GM06990 (cell line): ENCODE measurements around the gene KRT28.

Experiments
- DNase-seq: peaks from one replicate; pipeline ENCODE4 v3.0.0-alpha.2; 2011; ENCODE audit not compliant: insufficient read length; ENCODE audit errors: extremely low read depth
- H3K27me3 ChIP-seq: replicated peaks from 2 replicates; pipeline ENCODE4 v1.6.0; 2011; ENCODE audit warnings: low read length; ENCODE audit not compliant: control insufficient read depth, insufficient read depth
- H3K36me3 ChIP-seq: 2 replicates; pipeline ENCODE4 v1.5.1; 2011; ENCODE audit warnings: low read length; ENCODE audit not compliant: control insufficient read depth, insufficient read depth
- H3K4me3 ChIP-seq: replicated peaks from 2 replicates; pipeline ENCODE4 v1.5.1; 2011; ENCODE audit warnings: low read depth, mild to moderate bottlenecking, control low read depth, low read length
- TF ChIP-seq, protein P1 (sequence below): IDR thresholded peaks from 2 replicates; pipeline ENCODE4 v1.5.1; 2011; ENCODE audit warnings: low read length, control low read depth, mild to moderate bottlenecking, inconsistent platforms; ENCODE audit not compliant: insufficient read depth, poor library complexity, severe bottlenecking

KRT28 gene

DNA sequence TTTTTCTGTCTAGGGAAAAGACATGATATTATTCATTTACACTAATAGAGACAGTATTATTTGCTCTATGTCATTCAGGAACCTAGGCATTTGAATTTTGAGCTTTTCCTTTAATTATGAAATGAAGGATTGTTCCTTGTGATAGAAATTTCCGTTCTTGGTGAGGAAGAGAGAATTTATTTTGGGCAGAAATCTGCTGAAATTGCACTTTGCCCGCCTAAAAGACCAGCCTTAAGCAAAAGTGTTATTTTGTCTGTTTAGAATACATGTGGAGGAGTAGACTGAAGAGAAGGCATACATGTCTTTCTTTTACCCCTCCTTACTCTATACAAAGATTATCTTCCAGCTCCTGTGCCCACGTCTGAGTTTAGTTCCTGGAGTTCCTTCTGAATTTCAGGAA lies 39.4 kb upstream of the KRT28 start:
- Histone ChIP-seq H3K4me3 (no peak overlapping the region), H3K36me3 (no peaks in the 10 kb centered on the region; the same call in 1 of the 2 replicates), H3K27me3 (no peaks in the 10 kb centered on the region)
- TF ChIP-seq, protein P1, sequence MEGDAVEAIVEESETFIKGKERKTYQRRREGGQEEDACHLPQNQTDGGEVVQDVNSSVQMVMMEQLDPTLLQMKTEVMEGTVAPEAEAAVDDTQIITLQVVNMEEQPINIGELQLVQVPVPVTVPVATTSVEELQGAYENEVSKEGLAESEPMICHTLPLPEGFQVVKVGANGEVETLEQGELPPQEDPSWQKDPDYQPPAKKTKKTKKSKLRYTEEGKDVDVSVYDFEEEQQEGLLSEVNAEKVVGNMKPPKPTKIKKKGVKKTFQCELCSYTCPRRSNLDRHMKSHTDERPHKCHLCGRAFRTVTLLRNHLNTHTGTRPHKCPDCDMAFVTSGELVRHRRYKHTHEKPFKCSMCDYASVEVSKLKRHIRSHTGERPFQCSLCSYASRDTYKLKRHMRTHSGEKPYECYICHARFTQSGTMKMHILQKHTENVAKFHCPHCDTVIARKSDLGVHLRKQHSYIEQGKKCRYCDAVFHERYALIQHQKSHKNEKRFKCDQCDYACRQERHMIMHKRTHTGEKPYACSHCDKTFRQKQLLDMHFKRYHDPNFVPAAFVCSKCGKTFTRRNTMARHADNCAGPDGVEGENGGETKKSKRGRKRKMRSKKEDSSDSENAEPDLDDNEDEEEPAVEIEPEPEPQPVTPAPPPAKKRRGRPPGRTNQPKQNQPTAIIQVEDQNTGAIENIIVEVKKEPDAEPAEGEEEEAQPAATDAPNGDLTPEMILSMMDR = no peak
- no peak for DNase-seq

DNA sequence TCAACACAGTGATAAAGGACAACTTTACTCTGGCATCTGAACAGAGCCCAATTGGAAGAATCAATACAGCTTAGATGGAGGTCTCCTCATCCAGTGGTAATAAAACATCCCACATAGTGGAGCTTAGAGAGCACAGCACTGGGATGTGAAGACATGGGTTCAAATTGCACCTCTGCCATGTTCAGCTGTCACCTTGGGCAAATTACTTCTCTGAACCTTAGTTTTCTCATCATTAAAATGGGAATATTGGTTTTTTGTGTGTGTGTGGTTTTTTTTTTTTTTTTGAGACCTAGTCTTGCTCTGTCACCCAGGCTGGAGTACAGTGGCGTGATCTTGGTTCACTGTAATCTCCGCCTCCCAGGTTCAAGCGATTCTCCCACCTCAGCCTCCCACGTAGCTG lies 36.3 kb upstream of the KRT28 start:
- no peaks in the 10 kb centered on the region for H3K27me3 ChIP-seq
- TF ChIP-seq, protein P1 = no peak

DNA sequence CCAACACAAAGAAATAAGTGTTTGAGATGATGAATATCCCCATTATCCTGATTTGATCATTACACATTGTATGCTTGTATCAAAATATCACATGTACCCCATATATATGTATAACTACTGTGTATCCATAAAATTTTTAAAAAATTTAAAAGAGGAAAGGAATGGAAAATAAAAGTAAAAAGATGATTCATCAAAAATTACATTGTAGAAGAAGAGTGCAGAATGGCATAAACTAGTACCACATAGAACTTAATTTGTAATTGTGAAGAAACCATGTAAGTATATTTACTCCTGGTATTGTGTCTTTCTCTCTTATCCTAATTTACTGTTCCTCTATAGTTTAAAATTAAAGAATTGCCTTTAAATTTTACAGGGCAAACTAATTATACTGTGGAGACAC lies 34.1 kb upstream of the KRT28 start:
- TF ChIP-seq, protein P1 = no peak
- Histone ChIP-seq H3K27me3 (no peaks in the 10 kb centered on the region), H3K4me3 (no peak overlapping the region), H3K36me3 (no peaks in the 10 kb centered on the region; the same call in 1 of the 2 replicates)
- no peak for DNase-seq

More for the DNA sequence above, 36.3 kb upstream of the KRT28 start:
- no peak for DNase-seq
- H3K36me3 ChIP-seq = no peaks in the 10 kb centered on the region; the same call in 1 of the 2 replicates
- H3K4me3 ChIP-seq = no peak overlapping the region

DNA sequence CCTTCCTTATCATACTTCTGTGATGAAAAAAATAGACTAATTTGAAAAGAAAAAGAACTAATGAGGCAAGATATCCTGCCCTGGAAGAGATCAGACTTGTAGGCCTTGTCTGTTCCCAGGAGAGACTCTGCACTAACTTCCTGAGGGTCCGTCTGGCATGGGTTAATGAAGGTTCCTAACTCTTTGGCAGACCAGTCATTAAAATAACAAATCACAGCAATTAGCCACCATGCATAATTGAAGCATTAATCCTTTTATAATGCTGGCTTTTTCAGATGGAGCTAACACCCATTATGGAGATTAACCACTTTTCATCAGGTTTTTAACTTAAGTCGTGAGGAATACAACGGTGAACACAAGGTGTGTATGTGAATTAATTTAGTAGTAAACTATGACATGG lies 33.1 kb upstream of the KRT28 start:
- no peaks in the 10 kb centered on the region for H3K27me3 ChIP-seq
- DNase-seq = no peak
- TF ChIP-seq, protein P1 = no peak
- H3K36me3 ChIP-seq = no peaks in the 10 kb centered on the region; the same call in 1 of the 2 replicates
- no peak overlapping the region for H3K4me3 ChIP-seq

DNA sequence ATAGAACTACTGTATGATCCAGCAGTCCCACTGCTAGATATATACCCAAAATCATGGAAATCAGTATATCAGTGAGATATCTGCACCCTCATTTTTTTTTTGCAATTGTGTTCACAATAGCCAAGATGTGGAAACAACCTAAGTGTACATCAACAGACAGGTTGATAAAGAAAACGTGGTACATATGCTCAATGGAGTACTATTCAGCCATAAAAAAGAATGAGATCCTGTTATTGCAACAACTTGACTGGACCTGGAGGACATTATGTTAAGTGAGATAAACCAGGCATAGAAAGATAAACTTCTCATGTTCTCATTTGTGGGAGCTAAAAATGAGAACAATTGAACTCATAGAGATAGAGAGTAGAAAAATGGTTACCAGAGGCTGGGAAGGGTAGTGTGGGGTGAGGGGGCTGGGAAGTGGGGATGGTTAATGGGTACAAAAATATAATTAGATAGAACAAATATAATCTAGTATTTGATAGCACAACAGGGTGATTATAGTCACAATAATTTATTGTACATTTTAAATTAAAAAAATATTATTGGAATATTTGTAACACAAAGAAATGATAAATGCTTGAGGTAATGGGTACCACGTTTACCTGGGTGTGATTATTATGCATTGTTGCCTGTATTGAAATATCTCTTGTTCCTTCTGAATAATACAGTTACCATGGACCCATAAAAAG lies 30.5 kb upstream of the KRT28 start:
- TF ChIP-seq, protein P1 = no peak
- H3K4me3 ChIP-seq = no peak overlapping the region
- DNase-seq = no peak
- H3K27me3 ChIP-seq = no peaks in the 10 kb centered on the region
- no peaks in the 10 kb centered on the region; the same call in 1 of the 2 replicates for H3K36me3 ChIP-seq
